ENCODE results near the gene PXDN.

- TF ChIP-seq CTCF (conservative IDR thresholded peaks at IDR 0.05; ENCODE audit: low read depth, low read length) = no peak
- TF ChIP-seq EZH2 (IDR thresholded peaks at IDR 0.05; ENCODE audit: low read length, unreplicated experiment) = no peak
These were observed 157.9 kb downstream of the PXDN start for GRCh38 chr2:1586251-1586922.

Measured in PC-3 (cell line).